RPMI8226 (cell line): Measurements from ENCODE around the gene EEF1AKMT2.
A peak's percentile ranks its signal among the peaks of the same experiment; 100 is the strongest.
"Not testable (repeated sequence)": the region's sequence is repeated elsewhere in the genome, so short reads cannot be mapped to it uniquely, and the experiment has no call there.

Source experiments
- DNase-seq: peaks from one replicate; pipeline ENCODE4 v3.0.0-alpha.2; 2015

The EEF1AKMT2 gene

DNA sequence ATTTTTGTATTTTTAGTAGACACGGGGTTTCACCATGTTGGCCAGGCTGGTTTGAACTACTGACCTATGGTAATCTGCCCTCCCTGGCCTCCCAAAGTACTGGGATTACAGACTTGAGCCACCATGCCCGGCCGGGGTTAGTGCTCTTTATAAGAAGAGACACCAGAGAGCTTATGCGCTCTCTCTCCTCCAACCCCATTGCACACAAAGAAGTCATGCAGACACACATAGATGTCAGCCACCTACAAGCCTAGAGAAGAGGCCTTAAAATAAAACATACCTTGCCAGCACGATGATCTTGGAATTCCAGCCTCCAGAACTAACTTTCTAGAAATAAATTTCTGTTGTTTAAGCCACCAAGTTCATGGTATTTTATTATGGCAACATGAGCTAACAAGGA is 37.5 kb downstream of the EEF1AKMT2 start:
- no peak for DNase-seq

DNA sequence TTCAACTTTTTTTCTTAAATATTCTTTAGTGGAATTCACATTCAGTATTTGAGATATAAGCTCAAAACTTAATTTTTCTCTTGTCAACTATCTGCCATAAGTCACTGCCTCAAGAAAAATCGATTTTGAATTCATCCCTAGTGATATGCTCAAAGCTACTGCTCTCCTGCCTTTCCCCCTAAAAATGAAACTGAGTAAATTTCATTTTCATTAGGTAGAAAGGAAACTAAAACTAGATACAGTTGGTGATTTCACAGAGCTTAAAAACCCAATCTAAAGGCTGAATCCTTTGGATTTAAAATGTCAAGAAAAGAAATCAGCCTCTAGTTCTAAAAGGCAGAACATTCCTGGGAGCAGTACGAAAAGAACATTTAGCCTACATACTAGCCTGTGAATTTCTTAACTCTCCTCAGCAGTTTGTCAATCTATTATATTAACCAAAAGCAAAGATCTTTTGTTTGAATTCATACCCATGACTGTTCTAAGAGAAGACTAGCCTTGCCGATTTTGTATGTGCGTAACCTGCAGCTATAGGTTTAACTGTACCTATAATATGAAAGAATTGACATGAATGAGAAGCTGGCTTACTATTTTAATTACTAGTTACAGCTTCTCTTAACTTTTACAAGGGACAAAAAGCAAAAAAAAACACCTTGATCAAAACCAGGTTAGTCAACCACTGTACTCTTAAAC is 42.6 kb downstream of the EEF1AKMT2 start:
- no peak for DNase-seq

DNA sequence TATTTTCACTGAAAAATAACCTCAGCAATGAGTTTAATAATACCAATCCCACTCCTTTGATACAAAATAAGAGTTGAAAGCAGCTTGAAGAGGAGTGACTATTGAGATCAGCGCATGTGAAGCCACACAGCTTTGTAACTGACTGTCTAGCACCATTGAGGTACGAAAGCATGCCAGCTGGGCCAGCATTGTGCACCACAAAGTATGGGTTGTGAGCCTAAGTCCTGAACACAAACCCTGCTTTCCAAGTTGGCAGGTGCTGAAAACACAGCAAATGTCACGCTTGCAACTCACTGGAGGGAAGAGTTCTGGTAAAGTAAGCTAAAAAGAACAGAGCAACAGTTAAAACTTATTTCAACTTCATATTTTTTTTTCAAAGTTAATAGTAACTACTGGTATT is 43.5 kb downstream of the EEF1AKMT2 start:
- no peak for DNase-seq

DNA sequence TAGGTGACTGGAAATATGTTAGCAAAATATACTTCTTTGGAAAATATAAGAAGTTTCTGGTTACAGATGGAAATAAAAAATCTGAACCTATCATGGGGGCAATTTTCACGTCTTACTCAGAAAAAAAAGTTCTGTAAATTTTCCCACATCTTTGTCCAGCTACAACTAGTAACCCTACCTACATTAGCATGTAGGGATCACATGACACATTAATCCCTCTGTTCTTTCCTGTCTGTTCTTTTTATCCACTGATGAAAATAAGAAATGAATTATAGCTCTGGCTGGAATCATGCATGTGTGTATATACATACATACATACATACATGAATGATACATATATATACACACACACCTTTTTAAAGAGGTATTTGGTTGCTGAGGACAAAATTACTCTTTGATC is 43.9 kb downstream of the EEF1AKMT2 start:
- DNase-seq, result no peak

DNA sequence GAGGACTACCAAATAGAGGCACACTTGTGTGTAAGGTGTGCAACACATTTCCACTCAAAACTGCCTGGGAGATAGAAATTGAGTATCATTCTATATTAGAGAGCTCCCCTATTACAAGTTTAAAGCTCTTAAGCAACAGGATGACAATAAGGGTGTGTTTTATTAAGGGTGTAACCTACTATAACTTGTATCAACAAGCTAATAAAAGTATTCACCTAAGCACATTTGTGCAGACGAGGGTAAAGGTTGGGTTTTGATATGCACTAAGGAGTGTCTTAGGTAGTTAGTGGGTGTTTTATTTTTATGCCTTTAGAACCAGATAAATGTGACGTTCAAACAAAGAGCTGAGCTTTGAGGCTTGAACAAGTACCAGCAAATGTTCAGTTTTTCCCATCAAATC is 44.7 kb downstream of the EEF1AKMT2 start:
- DNase-seq, result no peak

DNA sequence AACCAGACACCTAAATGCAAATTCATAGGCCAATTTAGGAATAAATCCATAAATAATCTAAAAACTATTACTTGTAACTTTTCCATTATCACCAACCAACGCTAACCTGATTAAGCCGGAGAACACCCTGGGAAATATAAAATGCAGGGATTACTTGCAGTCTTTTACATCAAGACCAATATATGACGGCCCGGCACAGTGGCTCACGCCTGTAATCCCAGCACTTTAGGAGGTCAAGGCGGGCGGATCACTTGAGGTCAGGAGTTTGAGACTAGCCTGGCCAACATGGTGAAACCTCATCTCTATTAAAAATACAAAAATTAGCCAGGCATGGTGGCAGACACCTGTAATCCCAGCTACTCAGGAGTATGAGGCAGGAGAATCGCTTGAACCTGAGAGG is 45.2 kb downstream of the EEF1AKMT2 start:
- not testable (repeated sequence) for DNase-seq

DNA sequence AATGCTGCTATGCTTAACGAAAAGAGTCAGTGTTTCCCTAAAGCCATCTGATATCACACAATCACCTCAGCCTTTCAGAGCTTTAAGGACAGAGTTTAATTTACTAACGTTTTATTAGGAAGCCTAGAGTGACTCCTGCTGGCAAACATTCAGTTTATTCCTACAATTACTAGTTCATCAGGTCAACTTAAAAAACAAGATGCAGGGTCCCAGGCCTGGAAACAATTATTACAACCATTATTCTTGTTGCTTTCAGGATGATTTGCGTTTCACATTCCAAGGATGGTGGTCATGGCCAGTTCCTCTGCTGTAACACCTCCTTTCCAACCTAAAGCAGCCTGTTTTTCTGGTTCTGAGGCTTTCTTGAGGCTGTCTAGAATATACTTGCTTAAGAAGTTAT is 46.0 kb downstream of the EEF1AKMT2 start:
- DNase-seq, result peak; percentile 53

DNA sequence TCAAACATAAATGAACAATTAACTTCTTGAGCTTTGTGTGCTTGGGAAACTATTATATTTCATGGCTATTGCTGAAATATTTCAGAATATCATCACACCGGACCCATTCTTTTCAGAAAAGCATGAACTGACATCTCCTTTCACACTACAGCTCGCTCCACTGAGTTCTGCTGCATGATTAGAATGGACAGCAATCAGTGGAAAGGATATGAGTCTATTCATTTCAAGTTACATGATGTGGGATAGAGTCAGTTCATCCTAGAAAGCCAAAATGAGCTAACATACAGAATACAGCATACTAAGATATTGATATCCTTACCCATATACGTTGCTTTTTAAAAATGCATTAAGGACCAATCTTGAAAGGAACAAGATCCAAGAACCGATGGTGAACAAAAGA is 46.4 kb downstream of the EEF1AKMT2 start:
- DNase-seq, result no peak

DNA sequence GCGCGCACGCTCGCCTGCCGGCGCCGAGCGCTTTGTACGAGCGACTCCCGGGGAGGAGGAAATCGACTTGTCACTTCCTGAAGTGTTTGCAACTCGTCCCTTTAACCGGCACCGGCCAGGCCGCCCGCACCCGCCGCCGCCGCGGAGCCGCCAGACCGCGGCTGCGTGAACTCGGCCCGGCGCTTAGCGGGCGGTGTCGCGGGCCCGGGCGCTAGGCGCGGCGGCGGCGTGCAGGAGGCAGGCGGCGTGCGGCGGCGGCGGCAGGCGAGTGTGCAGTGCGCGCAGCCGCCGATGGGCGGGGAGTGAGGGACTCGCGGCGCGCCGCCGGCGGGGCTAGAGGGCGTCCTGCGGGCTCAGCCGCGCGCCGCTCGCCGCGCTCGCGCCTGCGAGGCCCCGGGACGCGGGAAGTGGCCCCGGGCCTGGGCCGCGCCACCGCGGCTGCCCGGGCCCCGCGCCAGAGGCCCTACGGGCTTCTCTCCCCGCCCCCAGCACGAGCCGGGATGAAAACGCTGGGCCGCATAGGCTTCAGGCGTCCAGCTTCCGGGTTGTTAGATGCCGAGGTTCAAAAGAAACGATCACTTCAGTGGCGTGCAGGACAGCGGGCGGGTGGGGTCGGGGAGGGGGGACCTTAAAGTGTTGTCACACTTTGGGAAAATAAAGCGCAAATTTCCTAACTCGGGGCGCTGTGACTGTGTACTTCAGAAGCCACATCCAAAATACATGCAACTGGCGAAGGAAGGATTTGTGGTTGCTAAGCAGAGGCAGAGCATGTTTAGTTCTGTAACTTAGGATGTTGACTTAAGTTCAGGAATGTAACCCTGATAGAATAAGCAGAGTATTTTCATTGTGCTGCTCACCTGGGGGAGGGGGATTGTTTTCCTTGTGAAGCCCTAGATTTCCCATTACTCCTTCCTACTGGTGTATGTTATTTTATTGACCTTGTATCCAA is 47.3 kb downstream of the EEF1AKMT2 start, which contains the start of gene FAM53B:
TSS of gene FAM53B (minus strand) at position 277 of the 949 bp plus-strand sequence. CDS start 37,665 bp downstream, outside the sequence.
- peak; percentile 89 for DNase-seq

DNA sequence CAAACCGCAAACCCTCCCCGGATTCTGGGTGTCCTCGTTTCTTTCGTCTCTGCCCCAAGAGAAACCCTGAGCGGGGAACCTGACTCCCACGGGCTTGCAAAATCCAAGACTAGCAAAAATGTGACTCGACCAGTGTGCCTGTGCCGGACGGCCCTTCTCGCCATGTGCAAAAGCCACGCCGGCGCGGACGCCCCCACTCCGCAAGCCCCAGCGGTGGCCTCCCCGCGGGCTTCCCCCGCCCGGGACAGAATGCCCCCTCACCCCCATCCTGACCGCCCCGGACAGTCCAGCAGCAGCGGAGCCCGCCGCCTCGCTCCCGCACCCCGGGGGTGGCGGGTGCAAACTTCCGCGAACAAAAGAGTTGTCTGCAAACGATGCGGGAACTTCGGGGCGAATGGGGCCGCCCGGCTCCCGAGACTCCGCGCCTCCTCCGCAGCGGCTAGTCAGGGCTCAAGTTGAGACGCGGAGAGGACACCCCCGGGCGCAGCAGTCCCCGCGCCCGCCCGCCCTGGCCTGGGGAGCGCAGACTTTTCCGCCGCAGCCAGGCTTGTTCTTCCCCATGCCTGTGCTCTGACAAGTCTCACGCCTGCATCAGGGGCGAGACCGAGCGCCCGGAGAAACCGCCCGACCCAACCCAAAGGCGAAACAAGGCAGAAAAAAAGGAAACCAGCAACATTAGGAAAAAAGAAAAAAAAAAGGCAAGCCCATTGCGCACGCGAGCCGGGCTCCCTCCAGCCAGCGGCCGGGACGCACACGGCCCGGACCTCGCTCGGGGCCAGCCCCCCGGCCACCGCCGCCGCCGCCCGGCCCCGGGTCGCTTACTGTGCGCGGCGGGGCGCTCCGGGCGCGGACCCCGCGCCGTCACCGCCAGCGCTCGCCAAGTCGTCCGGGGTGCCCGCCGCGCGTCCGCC is 48.2 kb downstream of the EEF1AKMT2 start:
- DNase-seq, result peak; percentile 36

DNA sequence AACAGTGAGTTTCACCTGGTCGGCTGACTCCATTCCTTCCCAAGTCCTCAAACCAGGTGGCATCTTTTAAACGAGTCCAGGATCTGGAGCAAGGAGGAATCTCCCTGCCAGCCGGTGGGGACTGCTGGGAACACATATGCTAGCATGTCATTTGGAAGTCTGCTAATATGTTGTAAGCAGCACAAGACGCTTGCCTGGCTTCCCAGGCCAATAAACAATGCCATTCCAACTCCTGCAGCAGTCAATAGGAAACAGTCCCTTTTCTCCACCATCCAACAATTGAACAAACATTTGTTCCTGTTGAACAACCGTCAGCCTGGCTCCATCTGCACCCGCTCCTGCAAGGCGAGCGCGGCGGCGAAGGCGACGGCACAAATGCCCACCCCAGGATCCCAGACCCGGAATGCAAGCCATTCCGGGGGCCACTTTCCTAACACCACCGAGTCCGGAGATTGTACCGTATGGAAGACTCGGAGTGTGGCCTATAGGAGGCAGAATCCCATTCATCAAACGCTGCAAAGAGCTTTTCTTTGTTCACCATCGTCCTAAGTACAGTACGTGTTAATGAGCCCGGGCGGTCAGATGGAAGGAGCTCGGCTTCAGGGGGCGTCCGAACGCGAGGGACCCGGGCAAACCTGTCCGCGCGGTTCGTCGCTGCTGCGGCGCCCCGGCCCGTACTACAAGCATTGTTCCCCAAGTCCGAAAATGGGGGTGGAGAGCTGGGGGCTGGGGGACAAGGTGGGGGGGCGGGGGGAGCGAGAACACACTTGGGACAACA is 49.1 kb downstream of the EEF1AKMT2 start:
- DNase-seq, result peak; percentile 55

DNA sequence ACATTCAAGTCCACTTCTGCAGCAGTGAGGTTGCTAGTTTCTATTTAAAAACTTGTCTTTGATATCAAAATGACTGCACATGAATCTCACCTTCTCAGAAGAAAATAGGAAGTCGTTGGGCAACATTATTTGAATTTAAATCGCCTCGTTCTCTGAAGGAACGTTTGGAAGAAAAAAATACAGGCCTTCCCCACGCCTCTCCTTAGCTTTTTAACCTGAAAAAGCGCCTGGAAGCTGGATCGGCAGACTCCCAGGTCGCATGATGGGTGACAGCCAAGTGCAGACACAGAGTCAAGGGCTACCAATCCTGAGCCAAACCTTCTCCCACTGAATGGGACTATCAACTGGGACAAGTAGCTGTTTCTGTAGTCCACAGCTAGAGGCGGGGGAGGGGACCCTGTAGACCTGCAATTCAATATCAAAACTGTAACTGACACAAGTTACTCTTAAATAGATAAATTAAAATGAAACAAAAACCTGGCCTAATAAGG is 49.7 kb downstream of the EEF1AKMT2 start:
- peak; percentile 24 for DNase-seq

DNA sequence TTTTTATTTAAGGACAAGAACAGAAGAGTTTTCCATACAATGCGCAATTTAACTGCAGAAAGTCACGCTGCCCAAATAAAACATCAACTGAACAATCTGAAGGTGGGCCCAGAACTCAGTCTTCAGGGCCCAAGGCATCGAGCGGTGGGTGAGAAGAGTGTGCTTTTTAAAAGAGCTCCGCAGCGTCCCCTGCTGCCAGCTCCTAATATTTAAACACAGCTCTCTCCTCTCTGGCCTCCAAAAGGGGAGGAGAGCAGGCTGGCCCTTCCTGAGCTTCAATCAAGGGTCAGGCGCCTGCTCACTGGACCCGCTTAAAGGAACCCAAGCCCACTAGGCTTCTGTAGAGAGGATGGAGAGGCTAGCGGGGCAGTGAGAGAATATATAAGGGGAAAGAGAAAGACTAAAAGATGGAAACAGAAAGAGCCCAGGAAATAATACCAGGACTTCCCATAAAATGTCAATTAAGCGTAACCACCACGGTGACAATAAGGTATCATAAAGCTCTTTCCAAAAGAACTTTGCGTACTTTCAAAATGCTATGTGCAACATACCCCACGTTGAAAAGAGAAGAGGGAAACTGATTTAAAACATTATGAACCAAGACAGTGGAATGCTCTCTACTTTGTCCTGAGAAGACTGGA is 50.3 kb downstream of the EEF1AKMT2 start:
- peak; percentile 84 for DNase-seq

DNA sequence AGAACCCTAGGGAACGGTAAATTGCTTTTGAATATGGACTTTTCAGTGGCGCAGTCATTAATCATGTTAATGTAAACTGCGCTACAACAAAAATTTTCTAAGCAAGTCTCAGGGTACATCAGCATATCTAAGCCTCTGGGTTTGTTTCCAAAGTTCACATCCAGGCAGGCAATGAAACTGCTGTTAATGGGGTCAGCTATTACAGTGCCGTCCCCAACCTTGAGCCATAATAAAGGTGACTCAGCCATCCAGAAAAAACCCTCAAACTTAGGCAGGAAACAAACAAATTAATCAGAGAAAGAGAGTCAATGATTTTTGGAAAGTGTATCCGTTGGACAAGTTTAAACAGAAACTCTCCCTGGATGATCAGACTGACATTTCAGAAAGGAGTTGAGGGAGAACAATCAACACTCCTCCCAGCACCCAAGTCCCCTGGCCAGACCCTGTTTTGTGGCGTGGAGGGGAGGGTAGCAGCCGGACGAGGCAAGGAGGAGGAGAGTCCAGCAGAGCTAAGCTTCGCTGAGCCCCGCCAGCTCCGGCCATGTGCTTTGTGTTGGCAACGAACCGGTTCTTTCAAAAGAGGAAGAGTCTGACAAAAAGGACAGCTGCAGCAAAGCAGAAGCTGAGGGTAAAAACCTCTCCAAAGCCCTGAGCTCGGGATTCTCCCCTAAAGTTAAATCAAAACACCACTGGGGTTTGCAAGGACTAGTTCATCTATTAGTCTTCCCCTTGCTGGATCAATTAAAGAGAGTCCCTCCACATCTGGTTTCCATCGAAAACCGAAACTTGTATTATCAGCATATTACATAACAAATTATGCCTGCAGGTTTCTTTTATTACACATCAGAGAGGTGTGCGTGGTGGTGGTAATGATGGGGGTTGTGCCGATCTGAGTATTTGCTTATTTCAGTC is 51.1 kb downstream of the EEF1AKMT2 start:
- peak; percentile 77 for DNase-seq

DNA sequence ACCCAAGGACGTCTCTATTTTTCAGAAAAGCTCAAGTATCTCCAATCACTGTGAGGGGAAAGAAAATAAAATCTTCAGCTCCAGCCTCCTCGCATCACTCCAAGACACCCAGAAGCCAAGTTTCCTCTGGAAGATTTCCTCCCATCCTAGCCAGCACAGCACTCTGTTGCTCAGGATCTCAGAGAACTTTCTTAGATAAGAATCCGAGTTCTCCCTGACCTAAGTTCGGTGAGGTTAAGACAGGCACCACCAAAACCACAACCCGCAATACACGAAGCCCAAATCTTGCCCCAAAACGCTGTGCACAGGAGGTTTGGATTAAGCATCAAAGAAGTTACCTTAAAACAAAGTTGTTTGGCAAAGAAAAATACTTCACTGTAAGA is 51.7 kb downstream of the EEF1AKMT2 start:
- DNase-seq, result peak; percentile 29

DNA sequence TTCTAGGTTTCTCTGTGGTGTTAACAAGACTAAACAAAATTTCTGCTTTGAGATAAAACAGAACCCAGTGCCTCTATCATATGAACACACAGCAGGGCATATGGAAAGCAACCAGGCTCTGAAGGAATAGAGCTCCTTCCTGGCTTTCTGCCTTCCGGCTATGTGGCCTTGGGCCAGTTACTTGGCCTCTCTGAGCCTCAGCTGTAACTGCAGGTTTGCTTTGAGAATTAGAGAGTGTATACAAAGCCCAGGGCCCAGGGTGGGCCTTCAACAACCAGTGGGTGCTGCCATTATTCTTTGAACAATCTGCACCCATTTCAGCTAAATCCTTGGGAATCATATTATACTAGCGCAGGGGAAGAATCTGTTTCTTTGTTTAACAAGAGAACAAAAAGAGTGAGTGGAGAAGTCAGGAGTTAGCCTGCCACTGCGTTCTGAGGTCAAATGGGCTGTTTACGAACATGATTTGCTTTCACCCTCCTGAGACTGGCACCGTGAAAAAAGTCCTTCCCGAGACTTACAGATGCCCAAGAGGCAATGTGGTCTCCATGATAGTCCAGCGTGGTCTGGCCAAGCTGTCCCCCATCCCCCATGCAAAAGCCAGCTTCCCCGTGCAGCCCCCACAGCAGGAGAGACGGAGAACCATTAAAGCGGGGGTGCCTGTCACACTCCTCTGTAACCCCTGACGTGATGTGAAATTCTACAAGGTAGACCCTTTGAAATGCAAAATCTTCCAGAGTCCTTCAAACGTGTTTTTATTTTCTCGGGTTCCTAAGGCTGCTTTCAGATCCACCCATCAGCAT is 52.4 kb downstream of the EEF1AKMT2 start:
- peak; percentile 7 for DNase-seq

DNA sequence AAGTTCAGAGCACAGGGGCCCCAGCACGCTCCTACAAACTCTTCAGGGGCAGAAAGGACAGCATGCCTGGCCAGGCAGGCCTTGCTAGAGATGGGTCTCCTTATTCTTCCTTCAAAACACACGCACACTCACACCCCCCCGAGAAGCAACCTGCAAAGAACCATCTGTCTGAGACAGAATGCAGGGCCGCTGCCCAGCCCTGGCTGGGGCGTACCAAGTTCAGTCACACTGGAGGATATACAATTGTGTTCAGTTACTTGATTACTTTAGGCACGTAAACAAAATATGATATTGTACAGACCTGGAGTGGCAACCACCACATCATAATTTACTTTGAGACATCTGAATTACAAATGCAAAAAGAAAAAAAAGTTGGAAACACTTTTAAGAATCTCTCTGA is 53.2 kb downstream of the EEF1AKMT2 start:
- DNase-seq, result peak; percentile 4

DNA sequence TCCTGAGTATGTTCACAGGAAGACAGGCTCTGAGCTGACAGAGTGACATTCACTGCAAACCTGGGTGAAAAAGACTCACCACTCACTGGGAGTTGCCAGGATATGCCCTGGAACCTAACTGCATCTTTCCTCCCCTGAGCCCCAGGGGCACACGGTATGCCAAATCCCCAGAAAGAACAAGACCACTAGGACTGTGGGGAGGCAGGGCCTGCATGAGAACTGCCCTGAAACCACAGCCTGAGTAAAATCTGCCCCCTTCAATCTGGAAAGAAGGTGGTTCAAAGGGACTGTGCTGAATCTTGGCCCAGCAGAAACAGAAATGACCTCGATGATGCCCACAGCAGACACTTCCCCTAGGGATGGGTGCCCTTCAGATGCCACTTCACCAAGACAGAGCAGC is 54.0 kb downstream of the EEF1AKMT2 start:
- DNase-seq, result no peak

DNA sequence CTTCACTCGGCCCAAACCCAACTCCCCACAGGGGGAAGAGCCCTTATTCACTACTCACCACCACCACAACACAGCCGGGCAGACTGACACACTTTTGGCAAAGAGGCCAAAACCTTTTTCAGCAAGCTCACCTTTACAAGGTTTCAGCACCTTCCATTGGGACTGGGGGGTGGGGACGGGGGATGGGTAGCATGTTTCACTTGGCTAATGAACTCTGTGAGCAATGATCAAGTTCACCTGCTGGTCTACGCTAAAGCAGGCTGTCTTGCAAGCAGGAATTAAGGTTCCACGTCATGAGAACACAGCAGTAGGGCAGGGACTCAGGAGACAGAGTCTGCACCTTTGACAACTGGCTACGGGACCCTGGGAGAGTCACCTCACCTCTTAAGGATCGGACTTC is 54.5 kb downstream of the EEF1AKMT2 start:
- peak; percentile 68 for DNase-seq
